Mucosa of descending colon (tissue), 3 donors: ENCODE results near the gene H6PD. TPM values are rescaled to one million over a fixed set of nuclear protein-coding genes. Genes with fewer than 3 reads are reported as not detected.

Source experiments
- ATAC-seq: fragments of 200-7000 bp; cut with Tn5 transposase; one replicate; pipeline ENCODE4 v1.9.1; 2020; ENCODE audit warnings: mild to moderate bottlenecking, moderate library complexity
- DNase-seq, 3 donors: peaks; one replicate each; pipeline ENCODE4 v3.0.0-alpha.2; 2020
- H3K36me3 ChIP-seq: fragments of 200-600 bp; one replicate; pipeline ENCODE4 v1.8.0; 2021; ENCODE audit warnings: low read depth, mild to moderate bottlenecking
- H3K4me1 ChIP-seq: fragments of 200-600 bp; one replicate; pipeline ENCODE4 v1.8.0; 2021; ENCODE audit warnings: low read depth, mild to moderate bottlenecking
- H3K4me3 ChIP-seq: fragments of 200-600 bp; one replicate; pipeline ENCODE4 v1.8.0; 2021; ENCODE audit warnings: mild to moderate bottlenecking
- H3K9me3 ChIP-seq: fragments of 200-600 bp; one replicate; pipeline ENCODE4 v1.8.0; 2021; ENCODE audit warnings: mild to moderate bottlenecking
- intact Hi-C, 2 donors: fragments of 100-400 bp; cut with DNase I in 1 of 2; cut with micrococcal nuclease in 1 of 2; formaldehyde crosslinking; loops; one replicate each; pipeline versions ENCODE4 v1.11.0 to v1.11.1; 2022; cut with DNase I, micrococcal nuclease
- total RNA-seq, 3 donors: library from RNA; stranded (reverse); fragmentation: NEBNext Ultra II Directional in 2 of 3; extraction: Animal tissue kit (Norgen Biotek cat#: 25700) in 2 of 3; gene quantifications; one replicate each; pipeline versions ENCODE4 v1.2.1 to v1.2.4, GENCODE V29; 2021 to 2023
- TF ChIP-seq, protein P1 (sequence below): fragments of 200-600 bp; IDR thresholded peaks from one replicate; pipeline ENCODE4 v1.8.0; 2022; ENCODE audit warnings: antibody characterized with exemption, mild to moderate bottlenecking
- donor health status: DM: no; HTN: no; CAD: no; lungs with moderate emphysema.
- donor health status: DM: no; HTN: no; CAD: no.
- donor health status: DM: no; HTN: yes; CAD: no.

The H6PD gene
- total RNA-seq, 3 donors from 2014 or later: 27.6 to 35.3 (median 31.9) TPM

DNA sequence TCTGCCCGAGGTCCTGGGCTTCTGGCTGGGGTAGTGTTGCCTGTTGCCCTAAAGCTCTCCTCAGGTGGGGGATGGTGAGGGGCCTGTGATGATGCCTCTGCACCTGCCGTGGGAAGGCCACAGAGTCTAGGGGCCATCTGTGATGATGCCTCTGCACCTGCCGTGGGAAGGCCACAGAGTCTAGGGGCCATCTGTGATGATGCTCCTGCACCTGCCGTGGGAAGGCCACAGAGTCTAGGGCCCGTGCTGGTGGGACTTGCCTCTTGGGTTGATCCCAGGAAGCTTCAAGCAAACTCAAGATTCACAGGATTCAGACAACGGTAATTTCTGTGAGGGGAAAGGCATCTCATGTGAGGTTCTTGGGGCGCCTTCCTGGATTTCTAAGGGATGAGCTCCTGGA lies 75.4 kb downstream of the H6PD start:
- Histone ChIP-seq H3K4me1 (no peaks in the 10 kb centered on the region), H3K9me3 (no peaks in the 10 kb centered on the region), H3K36me3 (no peaks in the 10 kb centered on the region), H3K4me3 (no peak overlapping the region)
- TF ChIP-seq, protein P1, sequence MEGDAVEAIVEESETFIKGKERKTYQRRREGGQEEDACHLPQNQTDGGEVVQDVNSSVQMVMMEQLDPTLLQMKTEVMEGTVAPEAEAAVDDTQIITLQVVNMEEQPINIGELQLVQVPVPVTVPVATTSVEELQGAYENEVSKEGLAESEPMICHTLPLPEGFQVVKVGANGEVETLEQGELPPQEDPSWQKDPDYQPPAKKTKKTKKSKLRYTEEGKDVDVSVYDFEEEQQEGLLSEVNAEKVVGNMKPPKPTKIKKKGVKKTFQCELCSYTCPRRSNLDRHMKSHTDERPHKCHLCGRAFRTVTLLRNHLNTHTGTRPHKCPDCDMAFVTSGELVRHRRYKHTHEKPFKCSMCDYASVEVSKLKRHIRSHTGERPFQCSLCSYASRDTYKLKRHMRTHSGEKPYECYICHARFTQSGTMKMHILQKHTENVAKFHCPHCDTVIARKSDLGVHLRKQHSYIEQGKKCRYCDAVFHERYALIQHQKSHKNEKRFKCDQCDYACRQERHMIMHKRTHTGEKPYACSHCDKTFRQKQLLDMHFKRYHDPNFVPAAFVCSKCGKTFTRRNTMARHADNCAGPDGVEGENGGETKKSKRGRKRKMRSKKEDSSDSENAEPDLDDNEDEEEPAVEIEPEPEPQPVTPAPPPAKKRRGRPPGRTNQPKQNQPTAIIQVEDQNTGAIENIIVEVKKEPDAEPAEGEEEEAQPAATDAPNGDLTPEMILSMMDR: no peak
- ATAC-seq (no peak), DNase-seq (no peak)
- intact Hi-C loops: no loop called here

DNA sequence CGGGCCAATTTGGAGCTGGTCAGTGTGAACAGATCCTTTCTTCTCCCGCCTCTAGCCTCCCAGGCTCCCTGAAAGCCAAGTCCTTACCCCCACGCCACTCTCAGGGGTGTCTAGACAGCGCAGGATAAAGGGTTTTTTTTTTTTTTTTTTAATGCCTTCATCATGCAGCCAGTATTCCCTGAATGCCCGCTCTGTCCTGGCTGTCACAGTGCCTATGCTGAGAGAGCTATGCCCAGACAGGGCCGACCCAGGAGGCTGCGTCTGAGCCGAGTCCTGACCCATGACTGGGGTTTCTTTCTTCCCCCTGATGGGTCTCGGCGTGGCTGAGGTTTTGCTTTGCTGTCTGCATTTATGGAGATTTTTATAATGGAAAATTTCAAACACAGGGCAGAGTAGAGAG lies 76.5 kb downstream of the H6PD start:
- H3K9me3 ChIP-seq: no peaks in the 10 kb centered on the region
- TF ChIP-seq, protein P1: no peak
- DNase-seq (no peak), ATAC-seq (no peak)
- H3K36me3 ChIP-seq: no peaks in the 10 kb centered on the region
- no peak overlapping the region for H3K4me3 ChIP-seq
- intact Hi-C loops: no loop called here
- H3K4me1 ChIP-seq: peaks cover 7% of the 10 kb centered on the region

DNA sequence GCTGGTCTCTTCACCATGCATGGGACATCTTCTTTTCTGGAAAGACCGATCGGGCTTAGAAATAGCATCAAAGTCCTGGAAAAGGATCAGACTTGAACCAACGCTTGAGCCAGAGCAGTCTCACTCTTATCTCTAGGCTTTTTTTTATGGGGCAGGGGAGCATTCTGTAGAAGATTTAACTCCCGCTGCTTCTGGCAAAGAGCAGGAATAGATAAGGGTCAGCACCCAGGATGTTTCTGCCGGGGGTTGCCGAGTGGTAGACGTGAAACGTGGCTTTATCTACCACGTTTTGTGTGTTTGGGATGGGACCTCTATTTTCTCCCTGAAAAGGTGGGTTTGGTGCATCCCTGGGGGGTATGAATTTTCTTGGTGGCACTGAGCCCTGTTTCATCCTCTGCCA lies 76.9 kb downstream of the H6PD start:
- DNase-seq (no peak), ATAC-seq (no peak)
- no peaks in the 10 kb centered on the region for H3K9me3 ChIP-seq
- peaks cover 8% of the 10 kb centered on the region for H3K4me1 ChIP-seq
- TF ChIP-seq, protein P1: no peak
- H3K4me3 ChIP-seq: no peak overlapping the region
- no peaks in the 10 kb centered on the region for H3K36me3 ChIP-seq
- intact Hi-C loops: no loop called here

DNA sequence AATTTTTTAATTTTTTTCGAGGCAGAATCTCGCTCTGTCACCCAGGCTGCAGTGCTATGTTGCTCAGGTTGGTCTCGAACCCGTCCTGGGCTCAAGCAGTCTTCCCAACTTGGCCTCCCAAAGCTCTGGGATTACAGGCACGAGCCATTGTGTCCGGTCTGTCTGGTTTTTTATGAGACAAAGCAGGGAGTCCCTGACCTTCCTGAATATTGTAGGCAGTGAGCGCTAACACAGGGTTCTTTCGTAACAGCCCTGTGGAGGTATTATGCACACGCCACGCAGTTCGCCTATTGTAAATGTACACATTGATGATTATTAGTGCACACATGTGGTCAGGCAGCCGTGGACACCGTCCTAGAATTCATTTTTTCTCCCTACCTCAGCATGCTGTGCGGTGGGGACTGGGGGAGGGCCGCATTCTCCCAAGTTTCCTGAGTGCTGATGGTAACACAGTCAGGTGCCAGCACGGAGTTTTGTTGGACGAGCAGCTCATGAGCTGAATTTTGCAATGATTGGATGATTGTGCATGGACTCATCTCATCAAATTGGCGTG lies 77.7 kb downstream of the H6PD start:
- intact Hi-C loops: no loop called here
- Histone ChIP-seq H3K4me3 (no peak overlapping the region), H3K36me3 (no peaks in the 10 kb centered on the region), H3K4me1 (peaks cover 8% of the 10 kb centered on the region), H3K9me3 (no peaks in the 10 kb centered on the region)
- DNase-seq: no peak
- no peak for ATAC-seq
- TF ChIP-seq, protein P1: no peak

DNA sequence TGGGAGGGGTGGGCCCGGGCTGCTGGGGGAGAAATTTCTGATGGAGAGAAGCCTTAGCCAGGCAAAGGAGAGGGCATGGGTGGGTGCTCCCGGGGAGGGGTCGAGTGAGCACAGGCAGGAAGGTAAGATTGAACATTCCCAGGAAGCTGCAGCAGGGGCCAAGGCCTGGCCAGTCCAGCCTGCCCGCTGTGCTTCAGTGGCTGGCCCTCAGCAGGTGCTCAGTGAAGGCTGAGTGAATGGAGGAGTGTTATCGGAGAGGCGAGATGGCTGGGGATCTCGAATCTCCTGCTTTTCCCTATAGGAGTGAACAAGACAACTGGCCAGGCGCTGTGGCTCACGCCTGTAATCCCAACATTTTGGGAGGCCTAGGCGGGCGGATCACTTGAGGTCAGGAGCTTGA lies 79.0 kb downstream of the H6PD start:
- ATAC-seq: no peak
- no peak for DNase-seq
- no peak overlapping the region for H3K4me3 ChIP-seq
- intact Hi-C loops: no loop called here
- H3K36me3 ChIP-seq: no peaks in the 10 kb centered on the region
- TF ChIP-seq, protein P1: no peak
- H3K4me1 ChIP-seq: peaks cover 12% of the 10 kb centered on the region
- H3K9me3 ChIP-seq: no peaks in the 10 kb centered on the region

DNA sequence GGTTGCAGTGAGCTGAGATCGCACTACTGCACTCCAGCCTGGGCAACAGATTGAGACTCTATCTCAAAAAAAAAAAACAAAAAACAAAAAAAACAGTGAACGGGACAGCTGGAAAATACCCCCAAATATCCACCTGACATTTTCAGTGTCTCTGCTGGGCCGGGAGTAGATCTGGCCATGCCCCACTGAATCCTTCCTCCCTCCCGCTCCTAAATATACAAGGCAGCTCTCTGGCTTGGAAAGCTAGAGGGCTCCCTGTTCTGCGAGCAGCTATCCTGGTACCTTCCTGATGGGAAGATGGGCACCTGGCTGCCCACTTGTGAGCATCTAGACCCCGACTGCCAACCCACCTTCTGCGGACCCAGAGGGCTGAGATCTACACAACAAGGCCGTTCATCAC lies 79.5 kb downstream of the H6PD start:
- no peak for DNase-seq
- H3K9me3 ChIP-seq: no peaks in the 10 kb centered on the region
- TF ChIP-seq, protein P1: no peak
- peaks cover 13% of the 10 kb centered on the region for H3K4me1 ChIP-seq
- intact Hi-C loops: no loop called here
- H3K4me3 ChIP-seq: no peak overlapping the region
- H3K36me3 ChIP-seq: no peaks in the 10 kb centered on the region
- ATAC-seq: no peak
